Ovary (tissue), 3 donors: ENCODE measurements around the gene VCAN.

Experiments
- CTCF ChIP-seq, 3 donors: fragments of 450-650 bp in 2 of 3; fragments of 200-600 bp in 1 of 3; IDR thresholded peaks; one replicate each; pipeline versions ENCODE4 v1.5.1 to v1.8.0; 2016 to 2022; ENCODE audit warnings: antibody characterized with exemption in 3 of 3, mild to moderate bottlenecking in 1 of 3
- EP300 ChIP-seq: sonication (generic); formaldehyde crosslinking; IDR thresholded peaks from one replicate; pipeline ENCODE4 v1.6.1; 2017; ENCODE audit warnings: antibody characterized with exemption
- POLR2A ChIP-seq: fragments of 450-650 bp; IDR thresholded peaks from one replicate; pipeline ENCODE4 v1.6.1; 2017; ENCODE audit warnings: antibody characterized with exemption, mild to moderate bottlenecking, moderate library complexity
- donor health status: DM: no; HTN: no; CAD: no.

GRCh38 chr5:83450967-83451248 lies 20.6 kb upstream of the VCAN start:
- TF ChIP-seq CTCF (IDR thresholded peaks at IDR 0.05) = no peak
- TF ChIP-seq POLR2A = no peak
- no peak for TF ChIP-seq EP300
